HFFc6 (cell line): ENCODE data around the gene ZNF414. TPM values are rescaled to one million over a fixed set of nuclear protein-coding genes. Genes with fewer than 3 reads are reported as not detected.

Source experiments
- DNase-seq: peaks from one replicate; pipeline ENCODE4 v3.0.0-alpha.2; 2018
- H3K27ac Mint-ChIP-seq: 2 replicates; pipeline ENCODE4 v1.8.0; 2020; ENCODE audit warnings: mild to moderate bottlenecking, mixed read lengths
- H3K27me3 Mint-ChIP-seq: 2 replicates; pipeline ENCODE4 v1.8.0; 2021; ENCODE audit warnings: mild to moderate bottlenecking, moderate library complexity, mixed read lengths; ENCODE audit not compliant: insufficient read depth
- H3K36me3 Mint-ChIP-seq: 2 replicates; pipeline ENCODE4 v1.8.0; 2021; ENCODE audit warnings: low read depth, mixed read lengths
- H3K4me1 Mint-ChIP-seq: 2 replicates; pipeline ENCODE4 v1.8.0; 2020; ENCODE audit warnings: low read depth, mixed read lengths
- H3K4me3 Mint-ChIP-seq: 2 replicates; pipeline ENCODE4 v1.8.0; 2020; ENCODE audit warnings: mild to moderate bottlenecking, moderate library complexity, mixed read lengths
- H3K9me3 Mint-ChIP-seq: 2 replicates; pipeline ENCODE4 v1.8.0; 2020; ENCODE audit warnings: mild to moderate bottlenecking, mixed read lengths
- CTCF ChIP-seq: fragments of 200-600 bp; sonication (generic); IDR thresholded peaks from 2 replicates; pipeline ENCODE4 v1.5.0; 2021; ENCODE audit warnings: antibody characterized with exemption, mild to moderate bottlenecking
- total RNA-seq, 6 experiments: library from RNA; stranded (reverse); fragmentation: NEBNext Ultra II Directional; extraction: Animal tissue kit (Norgen Biotek cat#: 25700); gene quantifications; 2 replicates in 1 of 6; 3 replicates in 5 of 6; pipeline ENCODE4 v1.2.3, GENCODE V29; 2021

Gene ZNF414
- total RNA-seq, 6 experiments from 2014 or later: 20.1 to 27.2 (median 25.5) TPM

DNA sequence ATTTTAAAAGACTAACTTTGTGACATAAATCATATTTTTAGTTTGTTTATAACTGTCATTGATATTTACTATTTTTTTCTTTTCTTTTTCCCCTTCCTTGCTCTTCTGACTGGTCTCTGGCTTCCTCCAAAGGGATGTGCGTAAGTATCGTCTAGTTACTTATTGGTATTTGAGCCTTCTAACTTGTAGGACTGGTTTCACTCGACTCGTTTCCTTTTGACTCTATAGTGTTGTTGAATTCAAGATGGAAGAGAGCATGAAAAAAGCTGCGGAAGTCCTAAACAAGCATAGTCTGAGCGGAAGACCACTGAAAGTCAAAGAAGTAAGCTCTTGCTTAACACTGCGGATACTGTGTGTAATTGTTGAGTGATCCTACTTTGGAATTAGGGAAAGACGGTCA, 50.6 kb downstream of the ZNF414 start:
- H3K9me3 Mint-ChIP-seq: no peaks in the 10 kb centered on the region
- H3K27ac Mint-ChIP-seq: no peak overlapping the region
- peaks cover 52% of the 10 kb centered on the region for H3K36me3 Mint-ChIP-seq
- H3K4me1 Mint-ChIP-seq: peaks cover 62% of the 10 kb centered on the region
- no peaks in the 10 kb centered on the region for H3K27me3 Mint-ChIP-seq
- no peak overlapping the region for H3K4me3 Mint-ChIP-seq
- no peak for TF ChIP-seq CTCF
- DNase-seq: no peak

GRCh38 chr19:8462571-8462970, 51.4 kb downstream of the ZNF414 start:
- no peak for DNase-seq
- peaks cover 64% of the 10 kb centered on the region for H3K4me1 Mint-ChIP-seq
- H3K36me3 Mint-ChIP-seq: peaks cover 49% of the 10 kb centered on the region
- H3K4me3 Mint-ChIP-seq: no peak overlapping the region
- TF ChIP-seq CTCF: no peak
- no peaks in the 10 kb centered on the region for H3K9me3 Mint-ChIP-seq
- H3K27ac Mint-ChIP-seq: no peak overlapping the region
- H3K27me3 Mint-ChIP-seq: no peaks in the 10 kb centered on the region

GRCh38 chr19:8461891-8462290, 52.1 kb downstream of the ZNF414 start:
- Mint-ChIP-seq H3K36me3 (peaks cover 43% of the 10 kb centered on the region), H3K9me3 (no peaks in the 10 kb centered on the region), H3K27me3 (no peaks in the 10 kb centered on the region), H3K4me1 (peaks cover 67% of the 10 kb centered on the region), H3K27ac (no peak overlapping the region; the same call in 1 of the 2 replicates), H3K4me3 (no peak overlapping the region)
- no peak for TF ChIP-seq CTCF
- DNase-seq: no peak

DNA sequence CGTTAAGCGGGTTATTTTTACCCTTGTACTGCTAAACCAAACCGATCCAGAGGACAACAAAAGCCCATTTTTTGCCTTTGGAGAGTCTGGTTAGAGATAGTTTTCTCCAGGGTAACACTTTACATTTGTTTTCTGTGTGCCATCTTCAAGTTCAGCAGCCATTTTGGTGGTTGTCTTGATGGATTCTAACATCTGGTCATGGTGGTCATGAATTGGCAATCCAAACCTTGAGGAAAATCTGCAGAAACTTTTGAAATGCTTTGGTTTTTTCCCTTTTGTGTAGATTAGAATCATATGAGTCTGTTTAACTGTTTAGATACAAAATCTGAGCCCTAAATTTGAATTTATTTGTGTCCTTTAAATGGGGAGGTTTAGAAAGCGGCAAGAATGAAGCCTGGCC, 52.6 kb downstream of the ZNF414 start:
- H3K27ac Mint-ChIP-seq: peak overlapping the region; percentile 49
- DNase-seq: no peak
- H3K4me1 Mint-ChIP-seq: peaks cover 72% of the 10 kb centered on the region
- peaks cover 43% of the 10 kb centered on the region for H3K36me3 Mint-ChIP-seq
- no peaks in the 10 kb centered on the region for H3K9me3 Mint-ChIP-seq
- no peak for TF ChIP-seq CTCF
- H3K4me3 Mint-ChIP-seq: peak overlapping the region; percentile 15; the same call in 1 of the 2 replicates
- no peaks in the 10 kb centered on the region for H3K27me3 Mint-ChIP-seq

GRCh38 chr19:8460516-8461298, 53.3 kb downstream of the ZNF414 start:
- Mint-ChIP-seq H3K9me3 (no peaks in the 10 kb centered on the region), H3K4me3 (peak overlapping the region; percentile 87), H3K27ac (peak overlapping the region; percentile 94), H3K4me1 (peaks cover 73% of the 10 kb centered on the region), H3K36me3 (peaks cover 41% of the 10 kb centered on the region), H3K27me3 (no peaks in the 10 kb centered on the region)
- no peak for DNase-seq
- TF ChIP-seq CTCF: no peak

Other genes starting within 250 kb of the ZNF414 start
- 10 to 100 TPM; 54.2 to 65.7 (median 57.6) TPM for gene CD320, start 205.8 kb downstream of the ZNF414 start, total RNA-seq
- 10 to 100 TPM; 54.0 to 75.9 (median 61.1) TPM for gene NDUFA7, start 192.8 kb downstream of the ZNF414 start, total RNA-seq
- 1,000 to 10,000 TPM; 1,135 to 1,536 (median 1,376) TPM for gene RPS28, start 192.7 kb downstream of the ZNF414 start, total RNA-seq
- under 1 TPM in 2 of 6 experiments, not detected in 4; 0.26 to 0.30 TPM for gene KANK3, start 170.9 kb downstream of the ZNF414 start, total RNA-seq
- gene ANGPTL4, start 150.0 kb downstream of the ZNF414 start, total RNA-seq: 1 to 10 TPM; 1.5 to 9.8 (median 2.0) TPM
- gene RAB11B, start 123.8 kb downstream of the ZNF414 start, total RNA-seq: 100 to 1,000 TPM in 1 of 6 experiments, 10 to 100 TPM in 5; 82.5 to 107 (median 92.4) TPM
- gene MARCHF2, start 100.9 kb downstream of the ZNF414 start, total RNA-seq: 10 to 100 TPM; 23.5 to 30.2 (median 26.0) TPM
- 100 to 1,000 TPM; 144 to 217 (median 194) TPM for gene HNRNPM, start 69.2 kb downstream of the ZNF414 start, total RNA-seq
- gene PRAM1, start 11.5 kb downstream of the ZNF414 start, total RNA-seq: under 1 TPM in 2 of 6 experiments, not detected in 4; 0.21 TPM
- under 1 TPM; 0.09 to 0.28 (median 0.19) TPM for gene MYO1F, start 63.3 kb upstream of the ZNF414 start, total RNA-seq
- gene ADAMTS10, start 96.5 kb upstream of the ZNF414 start, total RNA-seq: 1 to 10 TPM in 4 of 6 experiments, under 1 TPM in 2; 0.78 to 2.1 (median 1.5) TPM
- gene NFILZ, start 116.5 kb upstream of the ZNF414 start, total RNA-seq: not detected
- not detected for gene ACTL9, start 184.6 kb upstream of the ZNF414 start, total RNA-seq
- not detected for gene OR2Z1, start 207.5 kb upstream of the ZNF414 start, total RNA-seq